Measurements from ENCODE around the gene TPCN1.

DNA sequence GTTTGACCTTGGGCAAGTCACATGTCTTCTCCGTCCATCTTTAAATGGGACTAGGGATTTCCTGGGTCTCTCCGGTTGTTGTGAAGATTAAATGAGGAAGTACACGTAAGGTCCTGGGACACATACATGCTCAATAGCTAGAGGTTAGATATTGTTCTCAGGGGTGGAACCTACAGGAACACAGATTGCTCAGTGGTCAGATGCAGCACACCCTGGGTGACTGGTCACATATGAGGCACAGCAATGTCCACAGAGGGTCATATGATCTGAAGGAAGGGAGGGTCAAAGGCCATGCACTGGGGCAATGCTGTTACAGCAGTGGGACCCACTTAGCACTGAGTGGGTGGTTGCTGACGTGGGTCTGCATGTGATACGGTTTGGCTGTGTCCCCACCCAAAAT, 125.1 kb downstream of the TPCN1 start:
- TF ChIP-seq, protein P1, sequence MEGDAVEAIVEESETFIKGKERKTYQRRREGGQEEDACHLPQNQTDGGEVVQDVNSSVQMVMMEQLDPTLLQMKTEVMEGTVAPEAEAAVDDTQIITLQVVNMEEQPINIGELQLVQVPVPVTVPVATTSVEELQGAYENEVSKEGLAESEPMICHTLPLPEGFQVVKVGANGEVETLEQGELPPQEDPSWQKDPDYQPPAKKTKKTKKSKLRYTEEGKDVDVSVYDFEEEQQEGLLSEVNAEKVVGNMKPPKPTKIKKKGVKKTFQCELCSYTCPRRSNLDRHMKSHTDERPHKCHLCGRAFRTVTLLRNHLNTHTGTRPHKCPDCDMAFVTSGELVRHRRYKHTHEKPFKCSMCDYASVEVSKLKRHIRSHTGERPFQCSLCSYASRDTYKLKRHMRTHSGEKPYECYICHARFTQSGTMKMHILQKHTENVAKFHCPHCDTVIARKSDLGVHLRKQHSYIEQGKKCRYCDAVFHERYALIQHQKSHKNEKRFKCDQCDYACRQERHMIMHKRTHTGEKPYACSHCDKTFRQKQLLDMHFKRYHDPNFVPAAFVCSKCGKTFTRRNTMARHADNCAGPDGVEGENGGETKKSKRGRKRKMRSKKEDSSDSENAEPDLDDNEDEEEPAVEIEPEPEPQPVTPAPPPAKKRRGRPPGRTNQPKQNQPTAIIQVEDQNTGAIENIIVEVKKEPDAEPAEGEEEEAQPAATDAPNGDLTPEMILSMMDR (IDR thresholded peaks at IDR 0.05) = no peak
- TF ChIP-seq POLR2A (IDR thresholded peaks at IDR 0.05) = no peak
